ENCODE results near the gene TBC1D1. TPM values are rescaled to one million over a fixed set of nuclear protein-coding genes. Genes with fewer than 3 reads are reported as not detected.
A peak's percentile ranks its signal among the peaks of the same experiment; 100 is the strongest.

The TBC1D1 gene
- total RNA-seq, 1 donor from 2014 or later: 129 TPM

DNA sequence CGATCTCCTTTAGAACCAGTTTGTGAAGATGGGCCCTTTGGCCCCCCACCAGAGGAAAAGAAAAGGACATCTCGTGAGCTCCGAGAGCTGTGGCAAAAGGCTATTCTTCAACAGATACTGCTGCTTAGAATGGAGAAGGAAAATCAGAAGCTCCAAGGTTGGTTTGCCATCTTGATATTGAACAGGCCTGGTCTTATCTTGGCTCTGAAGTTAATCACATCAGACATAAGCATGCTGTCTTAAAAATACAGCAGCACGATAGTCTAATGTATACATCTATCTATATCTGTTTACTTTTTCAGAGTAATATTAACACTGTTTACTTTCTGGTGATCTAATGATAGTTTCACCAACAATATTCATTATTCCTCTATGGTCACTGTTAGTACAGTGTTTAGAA is 199.1 kb downstream of the TBC1D1 start:
- TF ChIP-seq, protein P1, sequence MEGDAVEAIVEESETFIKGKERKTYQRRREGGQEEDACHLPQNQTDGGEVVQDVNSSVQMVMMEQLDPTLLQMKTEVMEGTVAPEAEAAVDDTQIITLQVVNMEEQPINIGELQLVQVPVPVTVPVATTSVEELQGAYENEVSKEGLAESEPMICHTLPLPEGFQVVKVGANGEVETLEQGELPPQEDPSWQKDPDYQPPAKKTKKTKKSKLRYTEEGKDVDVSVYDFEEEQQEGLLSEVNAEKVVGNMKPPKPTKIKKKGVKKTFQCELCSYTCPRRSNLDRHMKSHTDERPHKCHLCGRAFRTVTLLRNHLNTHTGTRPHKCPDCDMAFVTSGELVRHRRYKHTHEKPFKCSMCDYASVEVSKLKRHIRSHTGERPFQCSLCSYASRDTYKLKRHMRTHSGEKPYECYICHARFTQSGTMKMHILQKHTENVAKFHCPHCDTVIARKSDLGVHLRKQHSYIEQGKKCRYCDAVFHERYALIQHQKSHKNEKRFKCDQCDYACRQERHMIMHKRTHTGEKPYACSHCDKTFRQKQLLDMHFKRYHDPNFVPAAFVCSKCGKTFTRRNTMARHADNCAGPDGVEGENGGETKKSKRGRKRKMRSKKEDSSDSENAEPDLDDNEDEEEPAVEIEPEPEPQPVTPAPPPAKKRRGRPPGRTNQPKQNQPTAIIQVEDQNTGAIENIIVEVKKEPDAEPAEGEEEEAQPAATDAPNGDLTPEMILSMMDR (IDR thresholded peaks at IDR 0.05; ENCODE audit: borderline replicate concordance): no peak
- intact Hi-C loops (cut with micrococcal nuclease): no loop called here
- no peaks in the 10 kb centered on the region for H3K9me3 ChIP-seq (replicated peaks)
- no peak overlapping the region for H3K4me3 ChIP-seq
- DNase-seq: no peak
- H3K36me3 ChIP-seq: peaks cover 27% of the 10 kb centered on the region
- H3K27me3 ChIP-seq (ENCODE audit: low read depth): no peaks in the 10 kb centered on the region
- H3K27ac ChIP-seq (replicated peaks): no peak overlapping the region
- peaks cover 61% of the 10 kb centered on the region for H3K4me1 ChIP-seq

DNA sequence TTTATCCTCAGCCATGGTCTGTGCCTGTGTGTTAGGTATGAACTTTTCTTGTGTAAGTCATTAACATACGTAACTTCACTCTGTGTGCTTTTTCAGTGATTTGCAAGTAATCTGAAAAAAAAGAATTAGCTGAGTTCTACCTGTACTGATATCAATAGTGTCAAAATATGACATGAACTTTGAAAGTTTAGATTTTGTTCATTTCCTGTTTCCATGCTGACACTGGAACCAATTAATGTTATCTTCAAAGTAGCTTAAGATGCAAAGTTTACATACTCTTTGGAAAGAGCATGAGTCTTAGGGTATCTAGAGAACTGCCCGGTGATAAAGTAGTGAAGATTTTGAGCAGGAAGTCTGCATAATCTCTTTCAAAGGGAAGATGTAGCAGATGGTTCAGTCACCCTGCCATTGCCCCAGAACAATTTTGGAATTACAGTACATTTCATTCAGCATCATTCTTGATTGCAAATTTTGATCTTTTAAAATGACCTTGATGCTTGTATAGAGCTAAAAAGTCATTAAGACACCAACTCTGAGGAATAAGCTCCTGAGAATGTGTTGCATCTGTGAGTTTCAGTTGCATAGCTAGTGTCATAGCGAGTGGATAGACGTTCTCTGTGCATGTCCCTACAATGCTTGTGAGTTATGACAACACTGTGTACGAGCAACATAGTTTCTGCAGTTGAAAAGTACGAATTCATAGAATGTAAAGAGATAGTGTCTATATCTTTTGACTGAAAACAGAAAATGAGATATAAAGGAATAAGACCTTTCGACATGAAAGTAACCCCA is 199.8 kb downstream of the TBC1D1 start:
- DNase-seq: no peak
- TF ChIP-seq, protein P1 (IDR thresholded peaks at IDR 0.05; ENCODE audit: borderline replicate concordance): no peak
- H3K27ac ChIP-seq (replicated peaks): no peak overlapping the region
- H3K4me3 ChIP-seq: no peak overlapping the region
- no peaks in the 10 kb centered on the region for H3K27me3 ChIP-seq (ENCODE audit: low read depth)
- intact Hi-C loops (cut with micrococcal nuclease): no loop called here
- H3K36me3 ChIP-seq: peaks cover 33% of the 10 kb centered on the region
- H3K9me3 ChIP-seq (replicated peaks): no peaks in the 10 kb centered on the region
- H3K4me1 ChIP-seq: peaks cover 54% of the 10 kb centered on the region

DNA sequence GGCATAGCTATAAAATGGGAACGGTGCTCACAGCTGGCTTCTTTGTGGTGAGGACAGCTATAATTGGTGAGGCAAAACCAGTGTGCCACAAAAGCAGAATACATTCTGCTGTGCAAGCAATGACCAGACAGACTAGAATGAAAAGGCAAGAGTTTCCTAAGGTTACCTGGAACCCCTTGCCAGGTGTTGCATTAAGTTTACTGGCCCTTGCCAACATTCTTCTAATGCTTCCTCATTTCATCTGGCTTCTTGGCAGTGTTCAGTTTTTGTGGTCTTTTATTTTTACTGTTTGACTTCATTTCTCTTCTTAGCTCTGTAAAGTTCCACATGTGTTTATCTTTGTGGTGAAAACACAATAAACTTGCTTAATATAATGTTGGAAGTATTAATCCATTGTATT is 200.8 kb downstream of the TBC1D1 start:
- TF ChIP-seq, protein P1 (IDR thresholded peaks at IDR 0.05; ENCODE audit: borderline replicate concordance): no peak
- Histone ChIP-seq H3K27ac (replicated peaks) (no peak overlapping the region), H3K9me3 (replicated peaks) (no peaks in the 10 kb centered on the region), H3K27me3 (ENCODE audit: low read depth) (no peaks in the 10 kb centered on the region), H3K36me3 (peaks cover 37% of the 10 kb centered on the region), H3K4me3 (no peak overlapping the region), H3K4me1 (peaks cover 44% of the 10 kb centered on the region)
- no peak for DNase-seq
- intact Hi-C loops (cut with micrococcal nuclease): no loop called here

DNA sequence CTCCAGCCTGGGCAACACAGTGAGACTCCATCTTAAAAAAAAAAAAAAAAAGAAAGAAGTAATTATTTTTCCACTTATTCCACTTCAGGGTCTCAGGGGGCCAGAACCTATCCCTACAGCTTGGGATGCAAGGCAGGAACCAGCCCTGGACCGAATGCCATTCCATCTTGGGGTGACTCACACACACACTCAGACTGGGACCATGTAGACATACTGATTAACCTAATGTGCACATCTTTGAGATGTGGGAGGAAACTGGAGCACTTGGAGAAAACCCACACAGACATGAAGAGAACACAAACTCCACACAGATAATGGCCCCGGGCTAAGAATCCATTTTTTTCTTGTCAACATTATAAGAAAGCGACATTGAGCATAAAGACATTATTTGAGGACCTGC is 201.8 kb downstream of the TBC1D1 start:
- Histone ChIP-seq H3K27ac (replicated peaks) (no peak overlapping the region), H3K4me3 (no peak overlapping the region), H3K9me3 (replicated peaks) (no peaks in the 10 kb centered on the region), H3K36me3 (peaks cover 43% of the 10 kb centered on the region), H3K27me3 (ENCODE audit: low read depth) (no peaks in the 10 kb centered on the region), H3K4me1 (peaks cover 34% of the 10 kb centered on the region)
- TF ChIP-seq, protein P1 (IDR thresholded peaks at IDR 0.05; ENCODE audit: borderline replicate concordance): no peak
- DNase-seq: no peak
- intact Hi-C loops (cut with micrococcal nuclease): no loop called here

DNA sequence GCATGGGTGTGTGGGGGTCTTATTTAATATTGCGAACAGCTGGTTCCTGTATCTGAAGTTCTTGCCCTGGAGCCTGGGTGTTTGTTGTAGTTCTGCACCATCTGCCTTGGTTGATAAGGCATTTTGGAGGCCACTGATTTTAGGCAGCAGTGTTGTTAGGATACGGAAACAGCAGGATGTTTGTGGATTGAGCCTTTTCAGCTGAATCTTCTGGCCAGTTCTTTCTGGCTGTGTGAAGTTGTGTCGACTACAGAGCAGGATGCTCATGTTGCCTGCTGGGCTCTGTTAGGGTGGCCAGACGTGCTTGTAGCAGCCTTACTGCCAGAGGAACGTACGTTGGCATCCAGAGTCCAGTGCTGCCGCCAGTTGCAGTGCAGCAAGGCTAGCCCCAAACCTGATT is 203.5 kb downstream of the TBC1D1 start:
- Histone ChIP-seq H3K4me3 (no peak overlapping the region), H3K27me3 (ENCODE audit: low read depth) (no peaks in the 10 kb centered on the region), H3K9me3 (replicated peaks) (no peaks in the 10 kb centered on the region), H3K27ac (replicated peaks) (peak overlapping the region; percentile 11), H3K4me1 (peaks cover 26% of the 10 kb centered on the region), H3K36me3 (peaks cover 56% of the 10 kb centered on the region)
- intact Hi-C loops (cut with micrococcal nuclease): no loop called here
- TF ChIP-seq, protein P1 (IDR thresholded peaks at IDR 0.05; ENCODE audit: borderline replicate concordance): no peak
- DNase-seq: no peak
